ENCODE results near the gene HNRNPUL1.

Gene HNRNPUL1

DNA sequence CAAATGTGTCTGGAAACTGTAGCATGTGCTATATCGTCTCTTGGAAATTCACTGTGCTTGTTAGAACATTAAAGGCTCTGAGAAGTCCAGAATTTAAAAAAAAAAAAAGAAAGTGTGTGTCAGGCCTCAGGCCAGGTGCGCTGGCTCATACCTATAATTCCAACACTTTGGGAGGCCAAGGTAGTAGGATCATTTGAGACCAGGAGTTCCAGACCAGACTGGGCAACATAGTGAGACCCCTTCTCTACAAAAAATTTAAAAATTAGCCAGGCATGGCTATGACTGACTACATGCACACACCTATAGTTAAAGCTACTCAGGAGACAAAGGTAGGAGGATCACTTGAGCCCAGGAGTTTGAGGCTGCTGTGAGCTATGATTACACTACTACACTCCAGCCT lies 4.9 kb downstream of the HNRNPUL1 start:
- Histone ChIP-seq H2AFZ (ENCODE audit: low read length) (no peak overlapping the region), H3K79me2 (ENCODE audit: insufficient read depth, low read length) (peaks cover 40% of the 10 kb centered on the region), H3K9me2 (ENCODE audit: low read depth, low read length) (no peaks in the 10 kb centered on the region), H3K4me2 (ENCODE audit: low read length) (no peak overlapping the region), H4K20me1 (ENCODE audit: insufficient read depth, low read length) (no peaks in the 10 kb centered on the region), H3K9me3 (ENCODE audit: low read length) (no peaks in the 10 kb centered on the region), H3K27ac (ENCODE audit: low read depth, low read length, poor library complexity, severe bottlenecking) (no peak overlapping the region), H3K9ac (ENCODE audit: low read length) (no peak overlapping the region), H3K4me3 (ENCODE audit: low read depth, low read length, poor library complexity, severe bottlenecking) (no peak overlapping the region), H3K36me3 (ENCODE audit: insufficient read depth, low read length) (peaks cover 81% of the 10 kb centered on the region), H3K4me1 (ENCODE audit: insufficient read depth, low read length, severe bottlenecking) (peaks cover 20% of the 10 kb centered on the region), H3F3A (ENCODE audit: insufficient read depth, low read length) (no peaks in the 10 kb centered on the region), H3K27me3 (ENCODE audit: insufficient read depth, low read length) (no peaks in the 10 kb centered on the region)
- TF ChIP-seq, protein P1, sequence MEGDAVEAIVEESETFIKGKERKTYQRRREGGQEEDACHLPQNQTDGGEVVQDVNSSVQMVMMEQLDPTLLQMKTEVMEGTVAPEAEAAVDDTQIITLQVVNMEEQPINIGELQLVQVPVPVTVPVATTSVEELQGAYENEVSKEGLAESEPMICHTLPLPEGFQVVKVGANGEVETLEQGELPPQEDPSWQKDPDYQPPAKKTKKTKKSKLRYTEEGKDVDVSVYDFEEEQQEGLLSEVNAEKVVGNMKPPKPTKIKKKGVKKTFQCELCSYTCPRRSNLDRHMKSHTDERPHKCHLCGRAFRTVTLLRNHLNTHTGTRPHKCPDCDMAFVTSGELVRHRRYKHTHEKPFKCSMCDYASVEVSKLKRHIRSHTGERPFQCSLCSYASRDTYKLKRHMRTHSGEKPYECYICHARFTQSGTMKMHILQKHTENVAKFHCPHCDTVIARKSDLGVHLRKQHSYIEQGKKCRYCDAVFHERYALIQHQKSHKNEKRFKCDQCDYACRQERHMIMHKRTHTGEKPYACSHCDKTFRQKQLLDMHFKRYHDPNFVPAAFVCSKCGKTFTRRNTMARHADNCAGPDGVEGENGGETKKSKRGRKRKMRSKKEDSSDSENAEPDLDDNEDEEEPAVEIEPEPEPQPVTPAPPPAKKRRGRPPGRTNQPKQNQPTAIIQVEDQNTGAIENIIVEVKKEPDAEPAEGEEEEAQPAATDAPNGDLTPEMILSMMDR (IDR thresholded peaks at IDR 0.05; ENCODE audit: low read length): no peak
- no peak for TF ChIP-seq EZH2 (IDR thresholded peaks at IDR 0.05; ENCODE audit: borderline replicate concordance, low read length)

DNA sequence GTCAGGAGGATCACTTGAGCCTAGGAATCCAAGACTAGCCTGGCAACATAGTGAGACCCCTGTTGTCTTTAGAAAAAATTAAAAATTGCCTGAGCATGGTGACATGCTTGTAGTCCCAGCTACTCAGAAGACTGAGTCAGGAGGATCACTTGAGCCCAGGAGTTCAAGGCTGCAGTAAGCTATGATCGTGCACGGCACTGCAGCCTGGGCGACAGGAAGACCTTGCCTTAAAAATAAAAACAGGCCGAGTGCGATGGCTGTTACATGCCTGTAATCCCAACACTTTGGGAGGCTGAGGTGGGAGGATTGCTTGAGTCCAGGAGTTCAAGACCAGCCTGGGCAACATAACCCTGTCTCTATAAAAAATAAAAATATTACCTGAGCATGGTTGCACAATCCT lies 5.4 kb downstream of the HNRNPUL1 start:
- H3K36me3 ChIP-seq (ENCODE audit: insufficient read depth, low read length): peaks cover 83% of the 10 kb centered on the region

DNA sequence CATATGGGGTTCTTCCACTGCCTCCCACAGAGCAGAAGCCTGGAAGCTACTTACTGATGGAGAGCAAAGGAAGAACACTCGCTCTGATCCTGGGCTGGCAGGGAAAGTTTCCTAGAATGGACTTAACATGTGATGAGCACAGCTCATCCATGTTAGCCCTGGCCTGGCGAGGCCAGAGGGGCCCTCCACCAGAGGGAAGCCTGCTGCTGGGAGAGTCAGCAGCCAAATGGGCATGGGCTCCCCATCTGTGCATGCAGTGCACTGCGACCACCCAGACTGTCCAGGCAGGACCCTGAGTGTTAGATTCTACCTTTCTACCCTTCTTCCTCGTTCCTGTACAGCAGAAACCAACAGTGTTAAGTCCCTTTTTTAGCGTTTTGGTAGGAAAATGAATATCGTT lies 8.9 kb downstream of the HNRNPUL1 start:
- H3K9me3 ChIP-seq (ENCODE audit: low read length): no peaks in the 10 kb centered on the region
- H3K4me2 ChIP-seq (ENCODE audit: low read length): no peak overlapping the region
- no peak overlapping the region for H2AFZ ChIP-seq (ENCODE audit: low read length)
- H3K9me2 ChIP-seq (ENCODE audit: low read depth, low read length): no peaks in the 10 kb centered on the region
- no peak overlapping the region for H3K9ac ChIP-seq (ENCODE audit: low read length)
- no peak overlapping the region for H3K4me3 ChIP-seq (ENCODE audit: low read depth, low read length, poor library complexity, severe bottlenecking)
- peaks cover 100% of the 10 kb centered on the region for H3K36me3 ChIP-seq (ENCODE audit: insufficient read depth, low read length)
- H3F3A ChIP-seq (ENCODE audit: insufficient read depth, low read length): no peaks in the 10 kb centered on the region
- H3K27me3 ChIP-seq (ENCODE audit: insufficient read depth, low read length): no peaks in the 10 kb centered on the region
- H3K4me1 ChIP-seq (ENCODE audit: insufficient read depth, low read length, severe bottlenecking): no peaks in the 10 kb centered on the region
- peaks cover 2% of the 10 kb centered on the region; the same call in 1 of the 2 replicates for H3K79me2 ChIP-seq (ENCODE audit: insufficient read depth, low read length)
- H3K27ac ChIP-seq (ENCODE audit: low read depth, low read length, poor library complexity, severe bottlenecking): no peak overlapping the region
- H4K20me1 ChIP-seq (ENCODE audit: insufficient read depth, low read length): no peaks in the 10 kb centered on the region
- TF ChIP-seq, protein P1 (IDR thresholded peaks at IDR 0.05; ENCODE audit: low read length): no peak

More for the DNA sequence above, 5.4 kb downstream of the HNRNPUL1 start:
- peaks cover 37% of the 10 kb centered on the region for H3K79me2 ChIP-seq (ENCODE audit: insufficient read depth, low read length)
- no peaks in the 10 kb centered on the region for H4K20me1 ChIP-seq (ENCODE audit: insufficient read depth, low read length)
- no peak overlapping the region for H3K4me2 ChIP-seq (ENCODE audit: low read length)
- no peaks in the 10 kb centered on the region for H3K9me3 ChIP-seq (ENCODE audit: low read length)
- TF ChIP-seq, protein P1 (IDR thresholded peaks at IDR 0.05; ENCODE audit: low read length): no peak
- TF ChIP-seq EZH2 (IDR thresholded peaks at IDR 0.05; ENCODE audit: borderline replicate concordance, low read length): no peak
- no peak overlapping the region for H3K4me3 ChIP-seq (ENCODE audit: low read depth, low read length, poor library complexity, severe bottlenecking)
- no peaks in the 10 kb centered on the region for H3F3A ChIP-seq (ENCODE audit: insufficient read depth, low read length)
- H3K9ac ChIP-seq (ENCODE audit: low read length): no peak overlapping the region
- H3K4me1 ChIP-seq (ENCODE audit: insufficient read depth, low read length, severe bottlenecking): peaks cover 20% of the 10 kb centered on the region
- no peak overlapping the region for H3K27ac ChIP-seq (ENCODE audit: low read depth, low read length, poor library complexity, severe bottlenecking)
- no peaks in the 10 kb centered on the region for H3K9me2 ChIP-seq (ENCODE audit: low read depth, low read length)
- no peak overlapping the region for H2AFZ ChIP-seq (ENCODE audit: low read length)
- no peaks in the 10 kb centered on the region for H3K27me3 ChIP-seq (ENCODE audit: insufficient read depth, low read length)
